ENCODE measurements around the gene ZMYM4. TPM values are rescaled to one million over a fixed set of nuclear protein-coding genes. Genes with fewer than 3 reads are reported as not detected.

The ZMYM4 gene
- total RNA-seq, 1 donor from 2014 or later = 92.6 TPM

- H3K36me3 Mint-ChIP-seq (ENCODE audit: low read depth) = peaks cover 13% of the 10 kb centered on the region
- H3K4me3 Mint-ChIP-seq = no peak overlapping the region
- H3K9me3 Mint-ChIP-seq = no peaks in the 10 kb centered on the region
- DNase-seq (ENCODE audit: low read depth, low spot score) = no peak
- no peaks in the 10 kb centered on the region for H3K4me1 Mint-ChIP-seq
- no peak overlapping the region for H3K27ac Mint-ChIP-seq (ENCODE audit: unreplicated experiment)
- no peaks in the 10 kb centered on the region for H3K27me3 Mint-ChIP-seq (ENCODE audit: low read depth)
- no peak for TF ChIP-seq CTCF (conservative IDR thresholded peaks at IDR 0.05)
These were observed 82.4 kb downstream of the ZMYM4 start for GRCh38 chr1:35350872-35351271.

GRCh38 chr1:35359995-35360394 lies 91.5 kb downstream of the ZMYM4 start:
- DNase-seq (ENCODE audit: low read depth, low spot score) = no peak
- no peaks in the 10 kb centered on the region for H3K27me3 Mint-ChIP-seq (ENCODE audit: low read depth)
- no peak overlapping the region for H3K4me3 Mint-ChIP-seq
- TF ChIP-seq CTCF (conservative IDR thresholded peaks at IDR 0.05) = no peak
- H3K4me1 Mint-ChIP-seq = peaks cover 11% of the 10 kb centered on the region
- peaks cover 6% of the 10 kb centered on the region for H3K36me3 Mint-ChIP-seq (ENCODE audit: low read depth)
- no peak overlapping the region for H3K27ac Mint-ChIP-seq (ENCODE audit: unreplicated experiment)
- no peaks in the 10 kb centered on the region for H3K9me3 Mint-ChIP-seq

GRCh38 chr1:35361638-35362037 lies 93.1 kb downstream of the ZMYM4 start:
- Mint-ChIP-seq H3K27me3 (ENCODE audit: low read depth) (no peaks in the 10 kb centered on the region), H3K9me3 (no peaks in the 10 kb centered on the region), H3K36me3 (ENCODE audit: low read depth) (peaks cover 6% of the 10 kb centered on the region), H3K4me3 (no peak overlapping the region), H3K4me1 (peaks cover 11% of the 10 kb centered on the region), H3K27ac (ENCODE audit: unreplicated experiment) (no peak overlapping the region)
- no peak for TF ChIP-seq CTCF (conservative IDR thresholded peaks at IDR 0.05)
- DNase-seq (ENCODE audit: low read depth, low spot score) = no peak

- Mint-ChIP-seq H3K4me3 (no peak overlapping the region), H3K4me1 (no peaks in the 10 kb centered on the region), H3K27me3 (ENCODE audit: low read depth) (no peaks in the 10 kb centered on the region), H3K36me3 (ENCODE audit: low read depth) (peaks cover 6% of the 10 kb centered on the region), H3K9me3 (no peaks in the 10 kb centered on the region), H3K27ac (ENCODE audit: unreplicated experiment) (no peak overlapping the region)
- DNase-seq (ENCODE audit: low read depth, low spot score) = no peak
- no peak for TF ChIP-seq CTCF (conservative IDR thresholded peaks at IDR 0.05)
These were observed 96.2 kb downstream of the ZMYM4 start for GRCh38 chr1:35364741-35365140.

GRCh38 chr1:35367914-35368313 lies 99.4 kb downstream of the ZMYM4 start:
- Mint-ChIP-seq H3K4me3 (no peak overlapping the region), H3K4me1 (no peaks in the 10 kb centered on the region), H3K36me3 (ENCODE audit: low read depth) (no peaks in the 10 kb centered on the region), H3K27ac (ENCODE audit: unreplicated experiment) (no peak overlapping the region), H3K27me3 (ENCODE audit: low read depth) (no peaks in the 10 kb centered on the region), H3K9me3 (no peaks in the 10 kb centered on the region)
- TF ChIP-seq CTCF (conservative IDR thresholded peaks at IDR 0.05) = no peak
- no peak for DNase-seq (ENCODE audit: low read depth, low spot score)
